Fibroblast of pulmonary artery (primary cell): ENCODE results near the gene RHBDL3.

Source experiments
- DNase-seq: peaks from one replicate; pipeline ENCODE4 v3.0.0-alpha.2; 2010; ENCODE audit warnings: low read depth
- H3K4me3 ChIP-seq: replicated peaks from 2 replicates; pipeline ENCODE4 v1.5.1; 2011; ENCODE audit warnings: low read depth, mild to moderate bottlenecking, control low read depth, low read length, moderate library complexity
- TF ChIP-seq, protein P1 (sequence below): IDR thresholded peaks from 2 replicates; pipeline ENCODE4 v1.5.1; 2011; ENCODE audit warnings: mild to moderate bottlenecking, control low read depth, low read length, inconsistent platforms; ENCODE audit errors: missing control alignments

Gene RHBDL3

DNA sequence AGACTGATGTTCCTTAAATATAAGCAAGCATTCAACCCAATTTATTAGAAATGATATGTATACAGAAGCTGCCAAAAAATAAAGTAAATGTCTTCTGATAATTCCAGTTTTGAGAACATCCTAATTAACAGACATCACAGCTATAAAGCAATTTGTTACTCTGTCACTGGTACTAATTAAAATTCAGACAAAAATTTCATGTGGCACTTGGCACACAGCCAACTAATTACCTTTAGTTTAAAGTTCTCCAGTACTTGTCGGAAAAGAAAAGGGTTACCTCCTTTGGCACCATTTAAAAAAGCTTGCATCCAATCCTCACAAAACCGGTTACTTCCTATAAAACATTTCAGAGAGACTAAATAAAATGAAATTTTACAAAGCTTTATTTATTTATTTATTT lies 67.6 kb downstream of the RHBDL3 start:
- H3K4me3 ChIP-seq = no peak overlapping the region
- TF ChIP-seq, protein P1, sequence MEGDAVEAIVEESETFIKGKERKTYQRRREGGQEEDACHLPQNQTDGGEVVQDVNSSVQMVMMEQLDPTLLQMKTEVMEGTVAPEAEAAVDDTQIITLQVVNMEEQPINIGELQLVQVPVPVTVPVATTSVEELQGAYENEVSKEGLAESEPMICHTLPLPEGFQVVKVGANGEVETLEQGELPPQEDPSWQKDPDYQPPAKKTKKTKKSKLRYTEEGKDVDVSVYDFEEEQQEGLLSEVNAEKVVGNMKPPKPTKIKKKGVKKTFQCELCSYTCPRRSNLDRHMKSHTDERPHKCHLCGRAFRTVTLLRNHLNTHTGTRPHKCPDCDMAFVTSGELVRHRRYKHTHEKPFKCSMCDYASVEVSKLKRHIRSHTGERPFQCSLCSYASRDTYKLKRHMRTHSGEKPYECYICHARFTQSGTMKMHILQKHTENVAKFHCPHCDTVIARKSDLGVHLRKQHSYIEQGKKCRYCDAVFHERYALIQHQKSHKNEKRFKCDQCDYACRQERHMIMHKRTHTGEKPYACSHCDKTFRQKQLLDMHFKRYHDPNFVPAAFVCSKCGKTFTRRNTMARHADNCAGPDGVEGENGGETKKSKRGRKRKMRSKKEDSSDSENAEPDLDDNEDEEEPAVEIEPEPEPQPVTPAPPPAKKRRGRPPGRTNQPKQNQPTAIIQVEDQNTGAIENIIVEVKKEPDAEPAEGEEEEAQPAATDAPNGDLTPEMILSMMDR = no peak
- DNase-seq = no peak

DNA sequence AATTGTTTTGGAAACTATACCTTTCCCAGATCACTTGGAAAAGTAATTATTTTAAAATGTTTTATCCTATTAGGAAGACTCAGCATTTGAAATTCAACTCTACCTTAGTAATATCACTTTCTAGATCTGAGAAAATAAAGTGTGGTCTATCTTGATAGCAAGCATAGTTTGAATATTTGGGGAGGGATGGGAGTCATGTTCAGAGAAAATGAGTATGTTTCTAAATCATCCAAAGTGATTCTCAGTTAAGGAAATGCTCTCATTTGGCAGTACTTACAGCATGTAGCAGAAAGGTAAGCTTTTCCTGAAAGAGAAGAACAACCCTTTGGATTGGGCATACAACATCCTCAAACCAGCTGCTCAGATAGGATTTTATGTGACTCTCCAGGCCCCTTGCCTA lies 69.4 kb downstream of the RHBDL3 start:
- DNase-seq = no peak
- H3K4me3 ChIP-seq = no peak overlapping the region
- TF ChIP-seq, protein P1 = no peak

DNA sequence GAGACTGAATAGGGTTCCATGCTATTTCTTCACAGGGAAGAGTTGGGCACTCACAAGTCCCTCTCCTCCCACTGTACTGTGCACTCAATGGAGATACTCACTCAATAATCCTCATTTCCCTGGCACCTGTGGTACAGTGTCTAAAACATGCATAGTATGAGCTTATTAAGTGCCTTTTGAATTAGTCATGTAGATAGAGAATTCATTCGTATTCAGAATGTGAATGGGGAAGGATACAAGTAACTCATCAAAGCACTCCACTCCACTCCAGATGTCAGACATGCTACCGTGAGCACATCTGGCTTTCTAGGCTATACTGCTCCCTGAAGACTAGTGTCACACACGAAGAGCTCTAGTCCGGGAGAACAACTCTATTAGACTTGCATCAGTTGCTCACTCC lies 70.1 kb downstream of the RHBDL3 start:
- TF ChIP-seq, protein P1 = no peak
- no peak overlapping the region for H3K4me3 ChIP-seq
- peak; percentile 50 for DNase-seq

DNA sequence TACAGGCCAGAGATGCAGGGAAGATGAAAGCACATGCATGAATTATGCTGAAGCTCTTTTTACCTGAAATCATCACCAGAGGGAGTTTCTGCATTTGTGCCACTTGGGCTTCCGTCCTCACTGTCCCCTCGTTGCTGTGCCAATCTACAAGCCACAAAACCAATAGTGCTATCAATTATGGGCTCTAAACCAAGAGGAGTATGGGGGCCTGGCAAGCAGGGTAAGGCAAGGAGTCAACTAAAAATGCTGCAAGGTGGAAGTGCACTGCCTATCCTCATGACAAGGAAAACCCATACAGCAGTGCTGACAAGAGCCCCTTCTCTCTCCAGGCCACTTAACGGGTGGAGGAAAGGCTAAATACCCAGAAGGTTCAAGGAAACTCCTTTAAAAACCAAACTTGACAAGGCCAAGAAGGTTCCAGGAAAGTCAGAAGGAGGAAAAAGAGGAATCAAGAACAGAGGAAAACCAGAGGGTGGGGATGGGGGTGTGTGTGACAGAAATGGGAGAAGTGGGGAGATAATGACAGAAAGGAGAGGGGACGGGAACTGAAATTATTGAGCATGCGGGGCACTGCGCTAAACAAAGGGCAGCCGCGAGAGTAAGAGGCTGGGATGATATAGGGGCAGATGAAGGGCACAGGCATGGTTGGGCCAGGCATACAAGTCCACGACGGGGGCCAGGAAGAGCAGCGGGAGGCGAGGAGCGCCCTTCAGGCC lies 75.7 kb downstream of the RHBDL3 start:
- TF ChIP-seq, protein P1 = peak; percentile 10
- DNase-seq = no peak
- peak overlapping the region; percentile 70 for H3K4me3 ChIP-seq

DNA sequence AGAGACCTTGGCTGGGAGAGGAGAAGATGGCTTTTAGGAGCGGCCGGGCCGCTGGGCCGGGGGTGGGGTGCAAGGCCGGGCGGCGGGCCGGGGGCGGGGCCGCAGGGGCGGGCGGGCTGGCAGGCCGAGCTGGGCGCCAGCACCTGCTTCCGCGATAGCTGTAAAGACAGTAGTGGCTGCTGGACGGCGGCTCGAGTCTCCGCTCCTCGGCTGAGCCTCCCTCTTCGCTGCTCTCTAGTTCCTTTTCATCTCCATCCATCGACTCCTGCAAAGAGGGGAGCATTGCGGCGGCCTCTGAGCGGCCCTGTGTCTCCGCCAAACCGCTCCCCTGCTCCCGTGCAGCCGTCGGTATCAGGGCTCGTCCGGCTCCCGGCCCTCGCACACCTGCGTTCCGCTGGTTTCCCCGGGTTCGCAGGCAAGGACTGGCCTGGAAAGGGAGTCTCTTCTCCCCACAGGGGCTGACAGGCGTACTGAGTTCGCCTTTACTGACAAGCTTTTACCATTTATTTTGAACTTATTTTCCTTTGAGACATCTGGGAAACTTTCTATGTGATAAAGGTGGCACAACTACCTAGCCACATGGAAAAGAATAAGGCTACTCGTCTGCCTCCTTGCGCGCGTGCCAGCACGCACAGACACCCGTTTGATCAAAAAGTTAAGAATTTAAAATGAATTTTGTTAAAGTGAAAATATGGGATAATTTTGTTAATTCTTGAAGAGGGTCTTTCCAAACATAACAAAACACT lies 76.4 kb downstream of the RHBDL3 start, which contains the start of gene C17orf75:
Gene C17orf75, minus strand, starts transcription at position 317 of the 746 bp plus-strand sequence. Its CDS starts 34 bp downstream, at position 283.
- DNase-seq = peak; percentile 81
- TF ChIP-seq, protein P1 = no peak

DNA sequence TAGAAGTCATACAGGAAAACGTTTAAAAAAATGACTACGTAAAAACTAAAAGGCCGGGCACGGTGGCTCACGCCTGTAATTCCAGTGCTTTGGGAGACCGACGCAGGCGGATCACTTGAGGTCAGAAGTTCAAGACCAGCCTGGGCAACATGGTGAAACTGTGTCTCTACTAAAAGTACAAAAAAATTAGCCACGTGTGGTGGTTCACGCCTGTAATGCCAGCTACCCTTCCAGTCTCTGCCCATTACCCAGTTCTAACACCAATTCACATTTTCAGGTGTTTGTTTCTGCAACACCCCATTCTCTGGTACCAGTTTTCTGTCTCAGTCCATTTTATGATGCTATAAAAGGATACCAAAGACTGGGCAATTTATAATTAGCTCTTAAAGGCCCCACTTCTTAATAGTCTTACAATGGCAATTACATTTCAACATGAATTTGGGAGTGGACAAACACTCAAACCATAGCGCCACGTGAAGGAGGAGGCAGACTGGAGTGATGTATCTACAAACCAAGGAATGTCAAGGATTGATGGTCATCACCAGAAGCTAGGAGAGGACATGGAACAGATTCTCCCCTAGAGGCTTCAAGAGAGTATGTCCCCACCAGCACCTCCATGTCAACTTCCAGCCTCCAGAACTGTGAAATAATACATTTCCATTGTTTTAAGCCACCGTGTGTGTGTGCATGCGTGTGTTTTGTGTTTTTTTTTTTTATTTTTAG lies 77.1 kb downstream of the RHBDL3 start:
- no peak for DNase-seq
- H3K4me3 ChIP-seq = peak overlapping the region; percentile 70
- TF ChIP-seq, protein P1 = no peak

More for the DNA sequence above, 76.4 kb downstream of the RHBDL3 start, which contains the start of gene C17orf75:
- peak within 1 kb of the TSS; percentile 70 for H3K4me3 ChIP-seq
